C4-2B (cell line): Measurements from ENCODE around the gene DNAJC5.

Source experiments
- ZFX ChIP-seq: fragments of 450-650 bp; IDR thresholded peaks from 2 replicates; pipeline ENCODE4 v1.6.1; 2017
- TF ChIP-seq, protein P1 (sequence below): fragments of 450-650 bp; conservative IDR thresholded peaks from 2 replicates; pipeline ENCODE4 v1.5.1; 2017; ENCODE audit warnings: mild to moderate bottlenecking

DNA sequence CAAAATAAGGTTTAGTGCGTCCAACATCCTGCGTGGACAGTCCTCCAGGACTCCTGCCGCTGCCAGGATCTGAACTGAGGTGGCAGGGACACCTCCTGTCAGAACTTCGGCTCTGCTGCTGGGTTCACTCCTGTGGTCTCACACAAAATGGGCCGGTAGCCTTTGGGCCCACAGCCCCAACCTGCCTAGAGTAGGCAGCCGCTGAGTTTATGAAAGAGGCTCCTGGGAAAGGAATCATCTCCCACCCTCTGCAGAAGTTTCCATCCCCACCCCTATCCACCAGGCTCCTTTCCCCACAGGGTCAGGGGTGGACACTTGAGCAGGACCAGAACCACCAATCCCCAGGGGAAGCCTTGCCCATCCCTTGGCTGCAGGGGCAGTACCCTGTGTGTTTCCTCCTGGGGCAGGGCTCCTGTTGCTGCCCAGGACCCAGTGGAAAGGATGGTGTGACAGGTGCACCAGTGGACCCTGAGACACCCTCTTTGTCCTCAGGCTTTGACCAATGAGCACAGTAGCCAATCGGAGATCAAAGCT, 35.7 kb upstream of the DNAJC5 start:
- TF ChIP-seq, protein P1, sequence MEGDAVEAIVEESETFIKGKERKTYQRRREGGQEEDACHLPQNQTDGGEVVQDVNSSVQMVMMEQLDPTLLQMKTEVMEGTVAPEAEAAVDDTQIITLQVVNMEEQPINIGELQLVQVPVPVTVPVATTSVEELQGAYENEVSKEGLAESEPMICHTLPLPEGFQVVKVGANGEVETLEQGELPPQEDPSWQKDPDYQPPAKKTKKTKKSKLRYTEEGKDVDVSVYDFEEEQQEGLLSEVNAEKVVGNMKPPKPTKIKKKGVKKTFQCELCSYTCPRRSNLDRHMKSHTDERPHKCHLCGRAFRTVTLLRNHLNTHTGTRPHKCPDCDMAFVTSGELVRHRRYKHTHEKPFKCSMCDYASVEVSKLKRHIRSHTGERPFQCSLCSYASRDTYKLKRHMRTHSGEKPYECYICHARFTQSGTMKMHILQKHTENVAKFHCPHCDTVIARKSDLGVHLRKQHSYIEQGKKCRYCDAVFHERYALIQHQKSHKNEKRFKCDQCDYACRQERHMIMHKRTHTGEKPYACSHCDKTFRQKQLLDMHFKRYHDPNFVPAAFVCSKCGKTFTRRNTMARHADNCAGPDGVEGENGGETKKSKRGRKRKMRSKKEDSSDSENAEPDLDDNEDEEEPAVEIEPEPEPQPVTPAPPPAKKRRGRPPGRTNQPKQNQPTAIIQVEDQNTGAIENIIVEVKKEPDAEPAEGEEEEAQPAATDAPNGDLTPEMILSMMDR, result no peak
- no peak for TF ChIP-seq ZFX
